Ureter (tissue), 1 donor: Measurements from ENCODE around the gene TTC27. TPM values are rescaled to one million over a fixed set of nuclear protein-coding genes. Genes with fewer than 3 reads are reported as not detected.
"Not testable (repeated sequence)": the region's sequence is repeated elsewhere in the genome, so short reads cannot be mapped to it uniquely, and the experiment has no call there.

ENCODE experiments used
- DNase-seq: peaks from one replicate; pipeline ENCODE4 v3.0.0-alpha.2; 2020; ENCODE audit warnings: low spot score
- total RNA-seq: library from RNA; stranded (reverse); gene quantifications from one replicate; pipeline ENCODE4 v1.2.4, GENCODE V29; 2023
- donor health status: DM: yes; HTN: yes; CAD: no.

Gene TTC27
- total RNA-seq, 1 donor from 2014 or later, result 29.4 TPM

DNA sequence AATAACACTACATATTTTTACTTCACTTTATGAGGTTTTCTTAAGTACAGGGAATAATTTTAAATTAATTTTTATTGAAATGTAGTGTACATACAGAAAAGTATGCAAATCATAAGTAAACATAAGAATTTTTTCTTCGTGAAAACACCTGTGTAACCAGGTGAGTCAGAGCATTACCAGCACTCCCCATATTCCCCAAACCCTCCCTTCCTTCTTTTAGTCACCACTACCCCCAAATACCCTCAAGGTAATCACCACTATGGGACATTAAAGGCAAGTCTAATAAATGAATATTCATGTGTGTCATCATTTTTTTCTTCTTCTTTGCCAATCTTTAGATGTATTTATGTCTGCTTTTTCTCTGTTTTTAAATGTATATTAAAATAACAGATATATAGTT is 179.0 kb downstream of the TTC27 start:
- DNase-seq, result no peak

DNA sequence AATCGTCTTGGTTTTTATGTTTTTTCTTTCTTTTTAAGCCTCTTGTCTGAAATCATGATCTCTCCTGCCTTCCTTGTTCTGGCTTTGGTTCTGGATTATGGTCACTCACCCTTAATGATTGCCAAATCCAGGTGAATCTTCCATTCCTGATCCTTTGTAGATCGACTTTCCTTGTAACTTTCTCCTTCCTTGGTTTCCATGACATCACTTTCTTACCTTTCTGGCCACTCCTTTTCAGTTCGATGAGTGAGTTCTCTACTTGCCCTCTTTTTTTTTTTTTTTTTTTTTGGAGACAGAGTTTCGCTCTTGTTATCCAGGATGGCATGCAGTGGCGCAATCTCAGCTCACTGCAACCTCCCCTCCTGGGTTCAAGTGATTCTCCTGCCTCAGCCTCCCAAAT is 179.8 kb downstream of the TTC27 start:
- DNase-seq, result no peak

DNA sequence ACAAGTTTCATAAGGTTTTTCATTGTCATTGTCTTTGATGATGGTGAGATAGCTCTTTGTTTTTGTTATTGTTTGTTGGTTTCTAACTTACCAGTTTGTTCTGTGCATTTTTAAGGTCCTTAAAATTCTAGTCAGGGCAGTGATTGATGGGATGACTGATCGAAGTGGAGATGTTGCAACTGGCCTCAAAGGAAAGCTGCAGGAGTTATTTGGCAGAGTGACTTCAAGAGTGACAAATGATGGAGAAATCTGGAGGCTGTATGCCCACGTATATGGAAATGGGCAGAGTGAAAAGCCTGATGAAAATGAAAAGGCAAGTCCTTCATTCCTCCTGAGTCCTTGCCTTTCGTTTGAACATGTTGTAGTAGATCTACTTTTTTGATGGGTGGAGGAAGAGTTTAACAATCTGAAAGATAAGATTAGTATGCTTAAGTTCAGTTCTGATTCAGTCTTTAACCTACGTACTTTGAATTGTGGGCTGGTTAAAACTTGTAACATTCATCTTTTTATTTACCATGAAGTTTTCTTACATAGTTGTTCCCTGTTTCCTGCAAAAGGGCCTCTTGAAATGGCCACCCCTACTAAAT is 183.2 kb downstream of the TTC27 start:
- DNase-seq, result no peak

DNA sequence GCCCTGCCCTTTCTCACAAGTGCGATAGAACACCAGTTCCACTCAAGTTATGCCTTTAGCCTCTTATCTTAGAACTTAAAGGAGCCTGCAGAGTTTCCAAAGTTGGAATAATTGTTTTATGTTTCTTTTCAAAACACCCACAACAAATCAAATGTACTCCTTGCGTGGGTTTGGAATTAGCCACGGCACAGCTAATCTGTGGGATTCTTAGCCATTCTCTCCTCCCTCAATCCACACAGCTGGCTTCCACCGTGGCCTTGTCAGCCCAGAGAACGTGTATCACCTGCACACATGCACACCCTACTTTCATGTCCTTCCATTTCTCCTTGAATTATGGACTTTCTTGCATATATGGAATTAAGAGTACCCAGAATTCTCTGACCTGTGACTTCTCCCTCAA is 183.8 kb downstream of the TTC27 start:
- DNase-seq, result no peak

DNA sequence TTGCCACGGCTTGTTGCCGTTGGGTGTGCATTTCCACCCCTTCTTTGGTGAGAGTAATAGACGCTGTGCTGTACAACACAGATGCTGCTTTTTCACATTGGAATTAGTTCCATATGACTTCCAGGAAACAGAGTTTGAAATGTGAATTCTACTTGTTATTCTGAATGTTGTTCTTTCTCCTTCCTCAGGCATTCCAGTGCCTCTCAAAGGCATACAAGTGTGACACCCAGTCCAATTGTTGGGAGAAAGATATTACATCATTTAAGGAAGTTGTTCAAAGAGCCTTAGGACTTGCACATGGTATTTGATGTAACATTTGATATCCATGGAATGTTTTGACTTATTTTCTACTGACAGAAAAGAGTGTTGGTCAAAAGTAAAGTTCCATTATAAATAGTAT is 184.5 kb downstream of the TTC27 start:
- DNase-seq, result no peak

DNA sequence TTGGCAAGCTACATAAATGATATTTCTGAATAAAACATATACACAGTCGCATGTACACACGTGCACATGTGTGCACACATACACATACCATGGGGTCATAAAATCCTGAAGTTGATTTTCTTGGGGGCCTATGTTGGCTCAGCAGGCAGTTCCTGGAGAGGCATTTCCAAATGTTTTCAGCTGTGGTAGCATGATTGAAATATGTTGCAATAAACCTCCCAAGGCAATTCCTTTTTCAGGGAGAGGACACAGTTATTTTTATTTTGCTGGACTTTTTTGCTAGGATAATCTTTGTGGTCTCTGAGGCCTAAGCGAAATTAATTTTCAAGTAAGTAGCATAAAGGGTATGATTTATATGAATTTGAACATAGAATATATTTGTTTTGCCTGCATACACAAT is 192.2 kb downstream of the TTC27 start:
- no peak for DNase-seq

DNA sequence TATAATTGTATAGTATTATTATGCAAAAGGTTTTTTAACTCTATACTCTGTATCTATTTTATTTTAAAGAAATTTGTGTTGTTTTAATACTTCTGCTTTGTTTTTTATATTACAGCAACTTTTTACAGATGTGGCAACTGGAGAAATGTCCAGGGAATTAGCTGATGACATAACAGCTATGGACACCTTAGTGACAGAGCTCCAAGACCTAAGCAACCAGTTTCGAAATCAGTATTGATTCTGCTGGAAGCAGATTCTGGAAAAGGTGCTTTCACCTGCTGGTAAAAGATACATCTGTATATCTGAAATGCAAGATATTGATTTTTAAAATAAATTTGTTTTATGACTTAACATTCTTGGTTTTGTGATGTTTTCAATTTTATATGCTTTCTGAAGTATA is 192.9 kb downstream of the TTC27 start:
- no peak for DNase-seq

DNA sequence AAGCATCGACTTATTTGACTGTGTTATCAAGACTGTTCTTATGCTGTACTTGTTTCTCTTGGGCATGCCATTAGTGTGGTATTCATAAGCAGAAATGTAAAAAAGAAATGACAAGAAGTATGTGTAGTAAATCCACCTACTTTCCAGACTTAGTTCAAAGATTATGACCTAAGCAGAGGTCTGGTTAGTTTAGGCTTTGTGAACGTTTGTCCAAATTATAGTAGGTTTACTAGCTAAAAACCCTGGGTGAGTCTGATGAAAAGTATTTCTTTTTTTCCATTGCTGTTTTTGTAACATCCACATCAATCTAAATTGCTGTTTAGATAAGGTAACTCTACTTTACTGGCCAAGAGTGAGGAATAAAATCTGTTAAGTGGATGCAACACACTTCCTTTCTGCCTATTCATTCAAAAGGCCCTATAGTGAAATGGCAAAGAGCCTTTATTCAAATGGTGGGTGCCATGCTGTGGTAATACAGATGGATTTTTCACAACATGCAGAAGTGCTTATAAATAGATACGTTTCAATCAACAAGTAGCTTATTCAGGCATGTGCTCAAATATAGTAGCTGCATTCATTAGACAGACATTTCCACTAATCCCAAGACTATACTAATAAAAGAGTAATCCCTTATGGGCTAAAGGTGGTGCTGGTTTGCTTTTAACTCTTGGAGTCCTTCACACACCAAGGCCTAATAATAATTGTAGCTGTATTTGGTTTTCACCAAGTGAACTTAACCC is 196.4 kb downstream of the TTC27 start:
- DNase-seq, result no peak

DNA sequence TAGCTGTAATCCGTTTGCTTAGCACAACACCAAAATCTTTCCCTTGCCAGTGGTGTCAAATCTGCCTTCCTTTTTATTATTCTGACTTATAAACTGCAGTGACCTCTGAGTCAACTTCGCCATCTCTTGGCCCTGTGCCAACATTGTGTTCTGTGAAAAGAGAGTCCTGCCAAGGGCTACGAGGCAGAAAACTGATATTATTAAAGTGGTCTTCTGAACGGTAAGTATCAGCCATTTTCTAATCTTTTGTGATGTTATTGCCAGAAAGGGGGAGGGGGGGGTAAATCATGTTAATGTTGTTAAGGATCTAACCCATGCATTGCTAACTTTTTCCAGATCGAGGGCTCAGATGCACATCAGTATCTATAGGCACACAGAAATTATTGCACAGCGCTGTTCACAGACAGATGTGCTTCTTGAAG is 197.5 kb downstream of the TTC27 start:
- peak; percentile 62 for DNase-seq

DNA sequence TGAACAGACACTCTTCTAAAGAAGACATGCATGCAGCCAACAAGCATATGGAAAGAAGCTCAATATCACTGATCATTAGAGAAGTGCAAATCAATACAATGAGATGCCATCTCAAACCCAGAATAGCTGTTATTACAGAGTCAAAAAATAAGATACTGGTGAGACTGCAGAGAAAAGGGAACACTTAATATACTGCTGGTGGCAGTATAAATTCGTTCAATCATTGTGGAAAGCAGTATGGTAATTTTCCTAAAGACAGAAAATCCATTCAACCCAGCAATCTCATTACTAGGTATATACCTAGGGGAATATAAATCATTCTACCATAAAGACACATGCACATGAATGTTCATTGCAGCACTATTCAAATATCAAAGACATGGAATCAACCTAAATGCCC is 202.3 kb downstream of the TTC27 start:
- no peak for DNase-seq

DNA sequence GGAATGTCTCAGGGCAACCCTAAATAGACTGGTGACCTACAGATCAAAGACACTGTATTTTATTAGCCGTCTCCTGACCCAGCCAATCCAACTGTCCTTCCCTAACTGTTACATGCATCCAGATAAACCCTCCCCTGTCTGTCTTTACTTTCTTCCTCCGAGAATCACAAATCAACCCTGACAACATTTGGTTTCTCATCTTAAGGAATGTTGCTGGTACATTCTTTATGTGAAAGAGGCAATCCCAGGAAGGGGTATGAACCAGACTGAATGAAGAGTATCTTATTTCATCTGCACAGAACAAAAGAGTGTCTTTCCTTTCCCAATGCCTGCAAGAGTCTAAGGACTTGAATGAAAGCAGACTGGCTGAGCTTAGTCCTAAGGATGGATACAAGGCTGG is 205.0 kb downstream of the TTC27 start:
- DNase-seq, result no peak

DNA sequence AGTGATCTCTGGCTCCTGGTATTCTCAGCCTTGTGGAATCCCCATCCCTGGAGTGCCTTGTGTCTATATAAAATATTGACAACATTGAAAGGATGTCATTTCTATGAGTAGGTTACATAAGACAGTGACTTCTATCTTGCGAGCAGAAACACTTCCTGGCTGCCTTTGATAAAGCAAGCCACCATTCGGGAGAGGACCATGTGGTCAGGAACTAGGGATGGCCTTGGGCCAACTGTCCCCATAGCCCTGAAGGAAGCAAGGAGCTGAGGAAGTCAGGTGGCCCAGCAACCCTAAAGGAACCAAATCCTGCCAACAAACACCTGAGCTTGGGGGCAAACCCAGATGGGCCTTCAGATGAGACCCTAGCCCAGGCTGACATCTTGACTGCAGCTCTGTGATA is 205.9 kb downstream of the TTC27 start:
- DNase-seq, result no peak

DNA sequence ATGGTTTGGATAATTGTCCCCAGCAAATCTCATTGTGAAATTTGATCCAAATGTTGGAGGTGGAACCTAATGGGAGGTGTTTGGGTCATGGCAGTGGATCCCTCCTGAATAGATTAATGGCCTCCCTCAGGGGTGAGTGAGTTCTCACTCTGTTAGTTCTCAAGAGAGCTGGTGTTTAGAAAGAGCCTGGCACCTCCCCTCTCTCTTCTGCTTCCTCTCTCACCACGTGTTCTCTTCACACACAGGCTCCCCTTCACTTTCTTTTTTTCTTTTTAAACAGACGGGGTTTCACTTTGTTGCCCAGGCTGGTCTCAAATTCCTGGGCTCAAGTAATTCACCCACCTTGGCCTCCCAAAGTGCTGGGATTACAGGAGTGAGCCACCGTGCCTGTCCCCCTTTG is 207.3 kb downstream of the TTC27 start:
- no peak for DNase-seq

DNA sequence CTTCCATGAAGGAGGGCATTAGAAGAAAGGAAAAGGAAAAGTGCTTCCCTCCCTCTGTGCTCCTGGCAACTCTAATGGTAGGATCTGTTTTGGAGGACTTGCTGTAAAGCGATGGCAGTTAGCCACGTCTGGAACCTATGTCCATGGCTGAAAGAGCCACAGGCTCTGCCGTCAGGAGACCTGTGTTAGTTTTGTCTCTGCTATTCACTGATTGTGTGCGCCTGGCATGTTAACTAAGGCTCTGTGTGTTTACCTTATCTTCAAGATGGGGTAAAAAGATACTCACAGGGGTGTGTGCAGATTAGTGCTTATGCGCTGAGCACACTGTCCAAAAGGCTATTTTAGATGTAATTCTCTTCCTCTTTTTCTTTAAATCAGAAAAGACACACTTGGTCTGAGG is 209.1 kb downstream of the TTC27 start:
- DNase-seq, result no peak

DNA sequence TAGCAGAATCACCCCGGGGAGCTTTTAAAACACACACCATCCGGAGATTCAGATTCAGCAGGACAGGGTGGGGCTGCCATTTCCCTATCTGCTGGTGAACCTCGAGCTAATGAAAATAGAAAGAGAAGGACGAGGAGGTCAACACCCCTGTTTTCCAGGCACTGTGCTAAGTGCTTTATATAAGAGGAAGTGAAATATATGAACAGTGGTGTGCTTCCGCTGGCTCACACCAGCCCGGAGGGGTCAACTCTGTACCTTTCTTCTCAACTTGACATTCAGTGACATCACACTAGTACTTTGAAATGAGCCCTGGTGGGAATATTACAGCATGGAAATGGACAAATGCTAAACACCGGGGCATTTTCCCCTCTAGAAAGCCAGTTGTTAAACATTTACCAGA is 210.6 kb downstream of the TTC27 start:
- DNase-seq, result no peak

DNA sequence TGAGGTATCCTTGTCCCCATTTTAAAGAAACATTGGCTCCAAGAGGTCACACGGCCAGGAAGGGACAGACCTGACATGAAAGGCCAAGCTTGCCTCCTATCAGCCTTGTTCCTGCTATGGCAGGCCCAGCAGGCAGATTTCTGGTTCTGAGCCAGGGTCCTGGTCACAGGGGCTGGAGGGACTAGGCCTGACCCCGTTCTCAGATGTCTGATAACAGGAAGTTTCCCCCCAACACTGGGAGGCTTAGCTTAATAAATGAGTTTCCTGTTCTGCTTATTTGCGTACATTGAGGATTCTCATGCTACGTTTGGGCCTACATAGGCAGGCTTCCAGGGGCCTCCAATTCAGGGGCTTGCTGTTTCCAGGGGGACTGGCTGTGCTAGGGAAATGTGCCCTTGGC is 211.1 kb downstream of the TTC27 start:
- DNase-seq, result no peak

DNA sequence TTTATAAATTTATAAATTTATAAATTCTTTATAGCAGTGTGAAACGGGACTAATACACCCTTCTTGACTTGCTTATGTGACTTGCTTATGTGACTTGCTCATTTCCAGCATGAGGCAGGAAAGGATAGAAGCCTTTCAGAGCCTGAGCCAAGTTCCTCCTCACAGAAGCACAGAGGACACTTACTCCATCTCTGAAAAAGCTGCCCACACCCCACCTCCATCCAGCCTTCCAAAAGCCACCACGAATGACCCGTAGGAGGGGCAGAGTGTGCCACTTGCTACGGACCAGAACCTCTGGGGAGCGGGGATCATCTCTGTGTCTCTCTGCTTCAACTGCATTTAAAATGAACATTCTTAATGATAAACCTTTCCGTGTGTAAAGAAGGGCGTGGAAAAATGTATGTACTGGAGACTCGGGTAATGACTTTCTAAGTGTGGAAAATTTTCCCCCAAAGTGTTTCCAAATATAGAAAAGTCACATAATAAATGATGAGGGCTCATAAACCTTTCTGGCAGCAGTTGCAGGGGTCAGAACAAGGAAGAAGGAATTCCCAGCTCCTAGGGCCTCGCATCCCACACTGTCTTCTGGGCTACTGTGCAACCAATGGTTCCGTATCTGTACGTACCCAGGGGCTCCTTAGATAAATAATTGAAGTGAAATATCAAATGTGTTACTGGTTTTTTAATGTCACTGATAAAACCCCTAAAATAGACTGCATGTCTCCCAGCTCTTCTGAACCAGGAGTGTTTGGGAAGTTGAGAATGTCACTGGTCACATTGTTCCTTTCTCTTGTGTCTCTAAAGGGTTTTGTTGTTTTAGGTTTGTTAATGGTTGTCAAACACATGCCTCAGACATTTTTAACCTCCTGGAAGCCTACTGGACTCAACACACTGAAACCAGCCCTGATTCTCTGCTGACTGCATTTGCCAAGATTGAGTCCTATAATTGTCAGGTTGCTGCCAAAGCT is 214.4 kb downstream of the TTC27 start:
- no peak for DNase-seq

DNA sequence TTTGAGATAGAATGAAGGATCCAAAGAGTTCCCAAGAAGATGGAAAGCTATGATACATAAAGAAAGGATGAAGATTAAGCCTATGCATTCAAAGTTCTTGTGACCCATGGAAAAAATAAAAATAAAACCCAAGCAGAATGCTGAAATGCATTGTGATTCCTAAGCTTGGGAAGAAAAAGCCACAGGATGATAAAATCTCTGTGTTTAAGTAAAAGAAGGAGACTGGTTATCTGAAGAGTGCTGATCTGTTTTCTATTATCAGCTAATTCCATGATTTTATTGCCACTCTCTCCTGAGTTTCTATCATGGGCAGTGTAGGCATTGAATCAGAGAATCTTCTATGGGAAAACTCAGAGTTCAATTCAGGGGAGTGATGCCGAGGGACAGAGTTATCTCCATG is 215.8 kb downstream of the TTC27 start:
- DNase-seq, result no peak

DNA sequence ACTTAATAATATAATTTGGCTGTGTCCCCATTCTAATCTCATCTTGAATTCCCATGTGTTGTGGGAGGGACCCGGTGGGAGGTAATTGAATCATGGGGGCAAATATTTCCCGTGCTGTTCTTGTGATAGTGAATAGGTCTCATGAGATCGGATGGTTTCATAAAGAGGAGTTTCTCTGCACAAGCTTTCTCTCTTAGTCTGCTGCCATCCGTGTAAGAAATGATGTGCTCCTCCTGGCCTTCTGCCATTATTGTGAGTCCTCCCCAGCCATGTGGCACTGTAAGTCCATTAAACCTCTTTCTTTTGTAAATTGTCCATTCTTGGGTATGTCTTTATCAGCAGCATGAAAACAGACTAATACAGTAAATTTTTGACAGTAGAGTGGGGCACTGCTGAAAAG is 216.4 kb downstream of the TTC27 start:
- no peak for DNase-seq

DNA sequence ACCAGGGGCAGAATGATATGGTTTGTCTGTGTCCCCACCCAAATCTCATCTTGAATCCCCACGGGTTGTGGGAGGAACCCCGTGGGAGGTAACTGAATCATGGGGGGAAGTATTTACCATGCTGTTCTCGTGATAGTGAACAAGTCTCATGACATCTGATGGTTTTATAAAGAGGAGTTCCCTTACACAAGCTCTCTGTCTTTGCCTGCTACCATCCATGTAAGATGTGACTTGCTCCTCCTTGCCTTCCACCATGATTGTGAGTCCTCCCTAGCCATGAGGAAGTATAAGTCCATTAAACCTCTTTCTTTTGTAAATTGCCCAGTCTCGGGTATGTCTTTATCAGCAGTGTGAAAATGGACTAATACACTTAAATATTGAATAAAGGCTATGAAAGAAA is 218.4 kb downstream of the TTC27 start:
- DNase-seq, result not testable (repeated sequence)

DNA sequence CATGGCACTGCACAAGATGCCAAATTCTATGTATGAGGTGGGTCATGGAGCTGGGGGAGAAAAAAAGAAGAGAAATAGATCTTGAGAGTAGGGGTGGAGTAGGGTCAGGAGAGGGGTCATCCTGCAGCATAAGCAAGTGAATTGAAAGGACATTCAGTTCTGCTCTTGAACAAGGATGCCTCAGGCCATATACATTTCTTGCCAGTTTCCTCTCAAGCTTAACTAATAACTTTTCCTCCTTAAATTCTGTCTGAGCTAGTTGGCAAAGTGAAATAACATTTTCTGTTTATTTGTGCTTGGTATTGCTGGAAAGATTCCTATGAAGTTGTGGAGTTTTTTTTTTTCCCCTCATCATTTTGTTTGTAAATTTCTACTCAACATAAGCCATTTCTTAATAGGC is 219.9 kb downstream of the TTC27 start:
- DNase-seq, result no peak

DNA sequence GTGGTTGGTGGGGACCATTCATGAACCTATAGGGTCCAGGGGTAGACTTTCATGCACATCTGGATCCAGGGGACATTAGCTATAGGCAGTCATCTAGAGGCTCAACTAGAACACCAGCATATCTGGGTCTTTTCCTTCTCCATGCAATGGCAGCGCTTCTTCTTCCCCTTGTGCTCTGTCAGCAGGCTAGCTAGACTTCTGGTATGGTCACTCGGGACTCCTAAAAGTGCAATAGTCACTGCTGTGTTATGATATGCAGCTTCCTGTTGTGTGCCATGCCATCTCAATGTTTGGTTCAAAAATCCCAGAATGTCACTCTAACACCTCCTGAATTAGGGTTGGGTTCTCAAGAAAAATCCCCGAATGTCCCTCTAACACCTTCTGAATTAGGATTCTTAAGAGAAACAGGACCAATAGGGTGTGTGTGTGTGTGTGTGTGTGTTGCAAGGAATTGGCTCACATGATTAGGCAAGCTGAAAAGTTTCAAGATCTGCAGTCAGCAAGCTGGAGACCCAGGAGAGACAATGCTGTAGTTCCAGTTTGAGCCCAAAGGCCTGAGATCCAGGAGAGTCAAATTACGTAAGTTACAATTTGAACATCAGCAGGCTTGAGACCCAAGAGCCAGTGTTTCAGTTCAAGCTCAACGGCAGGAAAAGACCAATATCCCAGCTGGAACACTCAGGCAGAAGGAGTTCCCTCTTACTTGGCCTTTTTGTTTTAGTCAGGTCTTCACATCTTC is 221.8 kb downstream of the TTC27 start:
- no peak for DNase-seq
